Measurements from ENCODE around the gene C22orf15. TPM values are rescaled to one million over a fixed set of nuclear protein-coding genes. Genes with fewer than 3 reads are reported as not detected.
A peak's percentile ranks its signal among the peaks of the same experiment; 100 is the strongest.

C22orf15 gene
- not detected for total RNA-seq

- Histone ChIP-seq H3K36me3 (no peaks in the 10 kb centered on the region), H3K9me3 (no peaks in the 10 kb centered on the region), H3K27ac (no peak within 1 kb of the TSS), H3K4me3 (peak within 1 kb of the TSS; percentile 16 to 57), H3K4me1 (peaks cover 9 to 15% of the 10 kb centered on the region in 2 donors), H3K27me3 (no peaks in the 10 kb centered on the region)
- TF ChIP-seq, protein P1, sequence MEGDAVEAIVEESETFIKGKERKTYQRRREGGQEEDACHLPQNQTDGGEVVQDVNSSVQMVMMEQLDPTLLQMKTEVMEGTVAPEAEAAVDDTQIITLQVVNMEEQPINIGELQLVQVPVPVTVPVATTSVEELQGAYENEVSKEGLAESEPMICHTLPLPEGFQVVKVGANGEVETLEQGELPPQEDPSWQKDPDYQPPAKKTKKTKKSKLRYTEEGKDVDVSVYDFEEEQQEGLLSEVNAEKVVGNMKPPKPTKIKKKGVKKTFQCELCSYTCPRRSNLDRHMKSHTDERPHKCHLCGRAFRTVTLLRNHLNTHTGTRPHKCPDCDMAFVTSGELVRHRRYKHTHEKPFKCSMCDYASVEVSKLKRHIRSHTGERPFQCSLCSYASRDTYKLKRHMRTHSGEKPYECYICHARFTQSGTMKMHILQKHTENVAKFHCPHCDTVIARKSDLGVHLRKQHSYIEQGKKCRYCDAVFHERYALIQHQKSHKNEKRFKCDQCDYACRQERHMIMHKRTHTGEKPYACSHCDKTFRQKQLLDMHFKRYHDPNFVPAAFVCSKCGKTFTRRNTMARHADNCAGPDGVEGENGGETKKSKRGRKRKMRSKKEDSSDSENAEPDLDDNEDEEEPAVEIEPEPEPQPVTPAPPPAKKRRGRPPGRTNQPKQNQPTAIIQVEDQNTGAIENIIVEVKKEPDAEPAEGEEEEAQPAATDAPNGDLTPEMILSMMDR (IDR thresholded peaks at IDR 0.05) = no peak
- intact Hi-C loops (cut with DNase I) = no loop called here
- no peak for DNase-seq (ENCODE audit: low spot score in 2 of 2)
Observed at GRCh38 chr22:23762842-23763578, at the start of gene C22orf15. Gene C22orf15, plus strand, starts transcription at chr22:23762990. Its CDS starts 317 bp downstream, at chr22:23763307.

GRCh38 chr22:23713696-23714595, 48.8 kb upstream of the C22orf15 start:
- intact Hi-C loops (cut with DNase I) = no loop called here
- peaks cover 27 to 45% of the 10 kb centered on the region in 2 donors for H3K36me3 ChIP-seq
- no peak overlapping the region for H3K4me3 ChIP-seq
- DNase-seq (ENCODE audit: low spot score in 2 of 2) = no peak
- H3K27ac ChIP-seq = no peak overlapping the region
- TF ChIP-seq, protein P1 (IDR thresholded peaks at IDR 0.05) = no peak
- no peaks in the 10 kb centered on the region for H3K9me3 ChIP-seq
- peaks cover 0 to 16% of the 10 kb centered on the region in 2 donors for H3K4me1 ChIP-seq
- no peaks in the 10 kb centered on the region for H3K27me3 ChIP-seq

GRCh38 chr22:23714596-23715578, 47.9 kb upstream of the C22orf15 start:
- H3K9me3 ChIP-seq = no peaks in the 10 kb centered on the region
- no peak overlapping the region for H3K4me3 ChIP-seq
- H3K27me3 ChIP-seq = no peaks in the 10 kb centered on the region
- peaks cover 22 to 36% of the 10 kb centered on the region in 2 donors for H3K36me3 ChIP-seq
- no peak for DNase-seq (ENCODE audit: low spot score in 2 of 2)
- TF ChIP-seq, protein P1 (IDR thresholded peaks at IDR 0.05) = no peak
- peaks cover 0 to 16% of the 10 kb centered on the region in 2 donors for H3K4me1 ChIP-seq
- intact Hi-C loops (cut with DNase I) = loop anchor here (5.0 kb wide), 1 partner anchor 122 kb away; the partner anchor contains the start of gene DERL3
- H3K27ac ChIP-seq = no peak overlapping the region

DNA sequence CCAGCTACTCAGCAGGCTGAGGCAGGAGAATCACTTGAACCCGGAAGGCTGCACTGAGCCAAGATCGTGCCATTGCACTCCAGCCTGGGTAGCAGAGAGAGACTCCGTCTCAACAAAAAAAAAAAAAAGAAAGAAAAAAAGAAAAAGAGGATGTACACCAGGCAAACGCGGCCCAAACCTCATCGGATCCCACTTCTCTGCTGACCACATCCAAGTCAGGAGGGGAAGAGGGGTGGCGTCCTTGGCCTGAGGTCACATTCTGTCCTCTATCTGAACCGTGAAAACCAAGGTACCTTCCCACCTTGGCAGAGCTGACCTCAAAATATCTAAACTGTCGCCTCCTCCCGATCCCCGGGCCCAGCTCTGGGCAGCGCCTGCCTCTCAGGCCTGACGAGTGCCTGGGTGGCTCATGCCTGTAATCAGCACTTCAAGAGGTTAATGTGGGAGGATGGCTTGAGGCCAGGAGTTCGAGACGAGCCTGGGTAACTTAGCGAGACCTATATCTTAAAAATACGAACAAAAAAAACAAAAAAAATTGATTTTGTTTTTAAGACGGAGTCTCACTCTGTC, 46.9 kb upstream of the C22orf15 start:
- H3K4me3 ChIP-seq = peak overlapping the region; percentile 62 to 83
- TF ChIP-seq, protein P1 (IDR thresholded peaks at IDR 0.05) = no peak
- H3K36me3 ChIP-seq = peaks cover 21 to 31% of the 10 kb centered on the region in 2 donors
- peaks cover 0 to 16% of the 10 kb centered on the region in 2 donors for H3K4me1 ChIP-seq
- DNase-seq (ENCODE audit: low spot score in 2 of 2) = no peak
- H3K9me3 ChIP-seq = no peaks in the 10 kb centered on the region
- H3K27me3 ChIP-seq = no peaks in the 10 kb centered on the region
- no peak overlapping the region for H3K27ac ChIP-seq
- intact Hi-C loops (cut with DNase I) = loop anchor here (2.0 to 5.0 kb wide), 2 partner anchors 35 to 121 kb away; partner anchors contain the start of genes DERL3 and ZNF70

Data from ascending aorta (tissue), 2 donors.